Liver (tissue), 9 donors: ENCODE results near the gene BNIPL. TPM values are rescaled to one million over a fixed set of nuclear protein-coding genes. Genes with fewer than 3 reads are reported as not detected.

Experiments
- DNase-seq: peaks from one replicate; pipeline ENCODE4 v3.0.0-alpha.2; 2017; ENCODE audit warnings: low spot score
- H3K27ac ChIP-seq, 2 donors: one replicate each; pipeline ENCODE4 v1.7.0; 2013; ENCODE audit warnings: inconsistent platforms in 2 of 2, low read length in 2 of 2, control low read depth in 1 of 2, low read depth in 1 of 2, mild to moderate bottlenecking in 1 of 2
- H3K27me3 ChIP-seq, 4 donors: one replicate each; pipeline versions ENCODE4 v1.6.1 to v1.7.0; 2013; ENCODE audit warnings: low read length in 3 of 4, inconsistent platforms in 1 of 4, mild to moderate bottlenecking in 1 of 4, moderate library complexity in 1 of 4; ENCODE audit not compliant: control insufficient read depth in 4 of 4, insufficient read depth in 4 of 4
- H3K36me3 ChIP-seq, 4 donors: one replicate each; pipeline versions ENCODE4 v1.6.1 to v1.7.0; 2013; ENCODE audit warnings: low read length in 3 of 4, mild to moderate bottlenecking in 3 of 4, low read depth in 1 of 4, moderate library complexity in 1 of 4; ENCODE audit not compliant: control insufficient read depth in 4 of 4, insufficient read depth in 3 of 4
- H3K4me1 ChIP-seq, 4 donors: one replicate each; pipeline versions ENCODE4 v1.6.1 to v1.7.0; 2013; ENCODE audit warnings: low read length in 3 of 4, mild to moderate bottlenecking in 3 of 4, moderate library complexity in 1 of 4; ENCODE audit not compliant: control insufficient read depth in 4 of 4, insufficient read depth in 4 of 4
- H3K4me3 ChIP-seq, 3 donors: one replicate each; pipeline versions ENCODE4 v1.6.1 to v1.7.0; 2013; ENCODE audit warnings: low read length in 3 of 3, control low read depth in 1 of 3, low read depth in 1 of 3, mild to moderate bottlenecking in 1 of 3
- H3K9ac ChIP-seq, 2 donors: one replicate each; pipeline ENCODE4 v1.7.0; 2013; ENCODE audit warnings: low read length in 2 of 2, mild to moderate bottlenecking in 2 of 2, moderate library complexity in 2 of 2, control low read depth in 1 of 2, low read depth in 1 of 2
- H3K9me3 ChIP-seq, 4 donors: one replicate each; pipeline versions ENCODE4 v1.6.1 to v1.7.0; 2013; ENCODE audit warnings: low read length in 3 of 4; ENCODE audit not compliant: control insufficient read depth in 4 of 4
- FOXA1 ChIP-seq: IDR thresholded peaks from 2 replicates; pipeline ENCODE4 v1.6.1; 2016; ENCODE audit warnings: antibody characterized with exemption
- FOXA2 ChIP-seq: IDR thresholded peaks from 2 replicates; pipeline ENCODE4 v1.6.1; 2016; ENCODE audit warnings: antibody characterized with exemption
- HNF4A ChIP-seq, 2 donors: conservative IDR thresholded peaks; 2 replicates each; pipeline ENCODE4 v1.6.1; 2016; ENCODE audit warnings: antibody characterized with exemption in 2 of 2, mild to moderate bottlenecking in 2 of 2
- JUND ChIP-seq, 2 donors: IDR thresholded peaks; 2 replicates each; pipeline ENCODE4 v1.6.1; 2016; ENCODE audit warnings: antibody characterized with exemption in 2 of 2
- RAD21 ChIP-seq, 2 donors: IDR thresholded peaks; 2 replicates each; pipeline ENCODE4 v1.6.1; 2016; ENCODE audit warnings: antibody characterized with exemption in 2 of 2, mild to moderate bottlenecking in 2 of 2
- RXRA ChIP-seq, 2 donors: IDR thresholded peaks; 2 replicates each; pipeline ENCODE4 v1.6.1; 2017 to 2018; ENCODE audit warnings: antibody characterized with exemption in 2 of 2, mild to moderate bottlenecking in 1 of 2
- SP1 ChIP-seq: IDR thresholded peaks from 2 replicates; pipeline ENCODE4 v1.6.1; 2018; ENCODE audit warnings: antibody characterized with exemption, mild to moderate bottlenecking
- TAF1 ChIP-seq: conservative IDR thresholded peaks from 2 replicates; pipeline ENCODE4 v1.6.1; 2016; ENCODE audit warnings: antibody characterized with exemption, mild to moderate bottlenecking
- YY1 ChIP-seq: IDR thresholded peaks from 2 replicates; pipeline ENCODE4 v1.6.1; 2016; ENCODE audit warnings: antibody characterized with exemption, mild to moderate bottlenecking
- WGBS: extraction: QIAGEN DNeasy Blood & Tissue Kit; methylation state at CpG from one replicate; pipeline ENCODE4 v1.1.7; 2013; 5-methylcytosine and 5-hydroxymethylcytosine counted together
- polyA plus RNA-seq, 2 donors: library from polyadenylated mRNA; stranded (reverse) in 1 of 2; unstranded in 1 of 2; fragments of 200-250 nt in 1 of 2; fragments of >200 nt in 1 of 2; fragmentation: Nextera tagmentation in 1 of 2; extraction: Ambion mirVana in 1 of 2; gene quantifications; one replicate each; pipeline versions ENCODE4 v1.2.1 to v1.2.3, GENCODE V29; 2013 to 2015
- total RNA-seq, 2 donors: library from RNA; depleted of rRNA; stranded (reverse); fragments of >200 nt; gene quantifications; one replicate each; pipeline ENCODE4 v1.2.3, GENCODE V29; 2014
- TF ChIP-seq, protein P1 (sequence below): IDR thresholded peaks from 2 replicates; pipeline ENCODE4 v1.6.1; 2016; ENCODE audit warnings: antibody characterized with exemption, mild to moderate bottlenecking
- TF ChIP-seq, protein P2 (sequence below): IDR thresholded peaks from 2 replicates; pipeline ENCODE4 v1.6.1; 2016; ENCODE audit warnings: antibody characterized with exemption
- TF ChIP-seq, protein P3 (sequence below): fragments of 150-350 bp; IDR thresholded peaks from 2 replicates; pipeline ENCODE4 v1.5.1; 2017; ENCODE audit warnings: improper control_type of control experiment, low read depth, low read length; ENCODE audit not compliant: missing input control
- TF ChIP-seq, protein P4 (sequence below): IDR thresholded peaks from 2 replicates; pipeline ENCODE4 v1.6.1; 2016; ENCODE audit warnings: antibody characterized with exemption
- donor health status: healthy.
- donor health status: healthy.
- donor health status: healthy.
- donor health status: healthy.
- donor health status: healthy.

The BNIPL gene
- total and polyA plus RNA-seq, 4 donors, result 0.09 to 0.84 (median 0.14) TPM

DNA sequence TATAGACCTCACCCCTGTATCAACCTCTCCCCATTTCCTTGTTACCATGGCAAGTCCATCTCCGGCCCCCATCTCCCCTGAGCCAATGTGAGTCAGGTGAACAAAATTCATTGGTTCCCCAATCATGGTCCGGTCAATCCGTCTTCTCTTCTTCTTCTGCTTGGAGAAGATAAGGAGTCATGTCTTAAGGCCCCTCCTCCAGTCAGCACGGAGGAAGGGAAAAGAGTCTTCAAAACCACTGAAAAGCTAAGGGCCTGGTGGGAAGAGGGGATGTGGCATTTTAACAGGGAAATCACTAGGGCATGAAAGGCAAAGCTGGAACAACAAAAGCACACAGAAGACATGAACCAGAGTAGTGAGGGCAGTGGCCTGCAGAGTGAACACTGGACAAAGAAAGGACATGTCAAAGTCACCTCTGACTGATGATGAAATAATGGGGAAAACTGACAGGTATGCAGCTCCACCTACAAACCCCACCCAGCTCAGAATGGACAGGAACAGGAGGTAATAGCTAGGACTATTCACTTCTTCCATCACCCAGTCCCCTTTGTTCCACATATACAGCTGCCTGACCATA, 18.7 kb downstream of the BNIPL start:
- Histone ChIP-seq H3K9ac (no peak overlapping the region), H3K27me3 (no peaks in the 10 kb centered on the region), H3K4me3 (no peak overlapping the region), H3K9me3 (no peaks in the 10 kb centered on the region), H3K4me1 (peaks cover 3 to 35% (median 24%) of the 10 kb centered on the region in 4 donors), H3K36me3 (peaks cover 4 to 45% (median 40%) of the 10 kb centered on the region in 4 donors), H3K27ac (no peak overlapping the region)
- 91% methylated on average over 4 of the region's 4 CpGs for WGBS
- DNase-seq, result no peak
- TF ChIP-seq RXRA (IDR thresholded peaks at IDR 0.05) (peak in 1 of 2 donors; percentile 41), FOXA2 (no peak), HNF4A (conservative IDR thresholded peaks at IDR 0.05) (peak; percentile 53 to 73)

- Histone ChIP-seq H3K9me3 (no peaks in the 10 kb centered on the region), H3K27me3 (no peaks in the 10 kb centered on the region), H3K36me3 (peaks cover 4 to 45% (median 40%) of the 10 kb centered on the region in 4 donors), H3K27ac (peak overlapping the region in 1 of 2 donors; percentile 36), H3K9ac (peak overlapping the region in 1 of 2 donors; percentile 60), H3K4me1 (peaks cover 3 to 40% (median 29%) of the 10 kb centered on the region in 4 donors), H3K4me3 (no peak overlapping the region)
- DNase-seq, result no peak
- TF ChIP-seq FOXA1 (no peak), FOXA2 (no peak), HNF4A (conservative IDR thresholded peaks at IDR 0.05) (no peak), TAF1 (no peak), RXRA (IDR thresholded peaks at IDR 0.05) (no peak), YY1 (no peak), RAD21 (IDR thresholded peaks at IDR 0.05) (no peak), JUND (IDR thresholded peaks at IDR 0.05) (no peak), SP1 (no peak)
- TF ChIP-seq, protein P1, sequence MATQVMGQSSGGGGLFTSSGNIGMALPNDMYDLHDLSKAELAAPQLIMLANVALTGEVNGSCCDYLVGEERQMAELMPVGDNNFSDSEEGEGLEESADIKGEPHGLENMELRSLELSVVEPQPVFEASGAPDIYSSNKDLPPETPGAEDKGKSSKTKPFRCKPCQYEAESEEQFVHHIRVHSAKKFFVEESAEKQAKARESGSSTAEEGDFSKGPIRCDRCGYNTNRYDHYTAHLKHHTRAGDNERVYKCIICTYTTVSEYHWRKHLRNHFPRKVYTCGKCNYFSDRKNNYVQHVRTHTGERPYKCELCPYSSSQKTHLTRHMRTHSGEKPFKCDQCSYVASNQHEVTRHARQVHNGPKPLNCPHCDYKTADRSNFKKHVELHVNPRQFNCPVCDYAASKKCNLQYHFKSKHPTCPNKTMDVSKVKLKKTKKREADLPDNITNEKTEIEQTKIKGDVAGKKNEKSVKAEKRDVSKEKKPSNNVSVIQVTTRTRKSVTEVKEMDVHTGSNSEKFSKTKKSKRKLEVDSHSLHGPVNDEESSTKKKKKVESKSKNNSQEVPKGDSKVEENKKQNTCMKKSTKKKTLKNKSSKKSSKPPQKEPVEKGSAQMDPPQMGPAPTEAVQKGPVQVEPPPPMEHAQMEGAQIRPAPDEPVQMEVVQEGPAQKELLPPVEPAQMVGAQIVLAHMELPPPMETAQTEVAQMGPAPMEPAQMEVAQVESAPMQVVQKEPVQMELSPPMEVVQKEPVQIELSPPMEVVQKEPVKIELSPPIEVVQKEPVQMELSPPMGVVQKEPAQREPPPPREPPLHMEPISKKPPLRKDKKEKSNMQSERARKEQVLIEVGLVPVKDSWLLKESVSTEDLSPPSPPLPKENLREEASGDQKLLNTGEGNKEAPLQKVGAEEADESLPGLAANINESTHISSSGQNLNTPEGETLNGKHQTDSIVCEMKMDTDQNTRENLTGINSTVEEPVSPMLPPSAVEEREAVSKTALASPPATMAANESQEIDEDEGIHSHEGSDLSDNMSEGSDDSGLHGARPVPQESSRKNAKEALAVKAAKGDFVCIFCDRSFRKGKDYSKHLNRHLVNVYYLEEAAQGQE, result no peak
- TF ChIP-seq, protein P2, sequence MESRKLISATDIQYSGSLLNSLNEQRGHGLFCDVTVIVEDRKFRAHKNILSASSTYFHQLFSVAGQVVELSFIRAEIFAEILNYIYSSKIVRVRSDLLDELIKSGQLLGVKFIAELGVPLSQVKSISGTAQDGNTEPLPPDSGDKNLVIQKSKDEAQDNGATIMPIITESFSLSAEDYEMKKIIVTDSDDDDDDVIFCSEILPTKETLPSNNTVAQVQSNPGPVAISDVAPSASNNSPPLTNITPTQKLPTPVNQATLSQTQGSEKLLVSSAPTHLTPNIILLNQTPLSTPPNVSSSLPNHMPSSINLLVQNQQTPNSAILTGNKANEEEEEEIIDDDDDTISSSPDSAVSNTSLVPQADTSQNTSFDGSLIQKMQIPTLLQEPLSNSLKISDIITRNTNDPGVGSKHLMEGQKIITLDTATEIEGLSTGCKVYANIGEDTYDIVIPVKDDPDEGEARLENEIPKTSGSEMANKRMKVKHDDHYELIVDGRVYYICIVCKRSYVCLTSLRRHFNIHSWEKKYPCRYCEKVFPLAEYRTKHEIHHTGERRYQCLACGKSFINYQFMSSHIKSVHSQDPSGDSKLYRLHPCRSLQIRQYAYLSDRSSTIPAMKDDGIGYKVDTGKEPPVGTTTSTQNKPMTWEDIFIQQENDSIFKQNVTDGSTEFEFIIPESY, result no peak
- TF ChIP-seq, protein P3, sequence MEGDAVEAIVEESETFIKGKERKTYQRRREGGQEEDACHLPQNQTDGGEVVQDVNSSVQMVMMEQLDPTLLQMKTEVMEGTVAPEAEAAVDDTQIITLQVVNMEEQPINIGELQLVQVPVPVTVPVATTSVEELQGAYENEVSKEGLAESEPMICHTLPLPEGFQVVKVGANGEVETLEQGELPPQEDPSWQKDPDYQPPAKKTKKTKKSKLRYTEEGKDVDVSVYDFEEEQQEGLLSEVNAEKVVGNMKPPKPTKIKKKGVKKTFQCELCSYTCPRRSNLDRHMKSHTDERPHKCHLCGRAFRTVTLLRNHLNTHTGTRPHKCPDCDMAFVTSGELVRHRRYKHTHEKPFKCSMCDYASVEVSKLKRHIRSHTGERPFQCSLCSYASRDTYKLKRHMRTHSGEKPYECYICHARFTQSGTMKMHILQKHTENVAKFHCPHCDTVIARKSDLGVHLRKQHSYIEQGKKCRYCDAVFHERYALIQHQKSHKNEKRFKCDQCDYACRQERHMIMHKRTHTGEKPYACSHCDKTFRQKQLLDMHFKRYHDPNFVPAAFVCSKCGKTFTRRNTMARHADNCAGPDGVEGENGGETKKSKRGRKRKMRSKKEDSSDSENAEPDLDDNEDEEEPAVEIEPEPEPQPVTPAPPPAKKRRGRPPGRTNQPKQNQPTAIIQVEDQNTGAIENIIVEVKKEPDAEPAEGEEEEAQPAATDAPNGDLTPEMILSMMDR, result no peak
- TF ChIP-seq, protein P4, sequence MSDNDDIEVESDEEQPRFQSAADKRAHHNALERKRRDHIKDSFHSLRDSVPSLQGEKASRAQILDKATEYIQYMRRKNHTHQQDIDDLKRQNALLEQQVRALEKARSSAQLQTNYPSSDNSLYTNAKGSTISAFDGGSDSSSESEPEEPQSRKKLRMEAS, result no peak
- WGBS, result 47% methylated on average over 2 of the region's 2 CpGs
These were observed 19.2 kb downstream of the BNIPL start for GRCh38 chr1:151055581-151055980.
